H1 (cell line): ENCODE measurements around the gene SPEM3. TPM values are rescaled to one million over a fixed set of nuclear protein-coding genes. Genes with fewer than 3 reads are reported as not detected.

ENCODE experiments used
- polyA plus RNA-seq, 7 experiments: library from polyadenylated mRNA; depleted of rRNA in 3 of 7; stranded (reverse) in 5 of 7; unstranded in 2 of 7; fragments of >200 nt in 5 of 7; fragments of 200-250 nt in 2 of 7; gene quantifications; 1 replicate in 5 of 7; 2 replicates in 1 of 7; 4 replicates in 1 of 7; pipeline versions ENCODE4 v1.2.1 to v1.2.3, GENCODE V29; 2011 to 2013; ENCODE audit warnings: missing spikeins in 2 of 7, mixed read lengths in 2 of 7
- total RNA-seq: library from RNA; stranded (reverse); fragmentation: NEBNext Ultra II Directional; extraction: Animal tissue kit (Norgen Biotek cat#: 25700); gene quantifications from 2 replicates; pipeline ENCODE4 v1.2.1, GENCODE V29; 2021
- TF ChIP-seq, protein P1 (sequence below): IDR thresholded peaks from 2 replicates; pipeline ENCODE4 v1.6.1; 2011; ENCODE audit warnings: low read length, improper control_type of control experiment

Gene SPEM3
- total and polyA plus RNA-seq, 2 of the 8 experiments (the other 6 are each of a cell fraction or from before 2014, with no cell fraction given), result 0.02 TPM; not detected in 1

DNA sequence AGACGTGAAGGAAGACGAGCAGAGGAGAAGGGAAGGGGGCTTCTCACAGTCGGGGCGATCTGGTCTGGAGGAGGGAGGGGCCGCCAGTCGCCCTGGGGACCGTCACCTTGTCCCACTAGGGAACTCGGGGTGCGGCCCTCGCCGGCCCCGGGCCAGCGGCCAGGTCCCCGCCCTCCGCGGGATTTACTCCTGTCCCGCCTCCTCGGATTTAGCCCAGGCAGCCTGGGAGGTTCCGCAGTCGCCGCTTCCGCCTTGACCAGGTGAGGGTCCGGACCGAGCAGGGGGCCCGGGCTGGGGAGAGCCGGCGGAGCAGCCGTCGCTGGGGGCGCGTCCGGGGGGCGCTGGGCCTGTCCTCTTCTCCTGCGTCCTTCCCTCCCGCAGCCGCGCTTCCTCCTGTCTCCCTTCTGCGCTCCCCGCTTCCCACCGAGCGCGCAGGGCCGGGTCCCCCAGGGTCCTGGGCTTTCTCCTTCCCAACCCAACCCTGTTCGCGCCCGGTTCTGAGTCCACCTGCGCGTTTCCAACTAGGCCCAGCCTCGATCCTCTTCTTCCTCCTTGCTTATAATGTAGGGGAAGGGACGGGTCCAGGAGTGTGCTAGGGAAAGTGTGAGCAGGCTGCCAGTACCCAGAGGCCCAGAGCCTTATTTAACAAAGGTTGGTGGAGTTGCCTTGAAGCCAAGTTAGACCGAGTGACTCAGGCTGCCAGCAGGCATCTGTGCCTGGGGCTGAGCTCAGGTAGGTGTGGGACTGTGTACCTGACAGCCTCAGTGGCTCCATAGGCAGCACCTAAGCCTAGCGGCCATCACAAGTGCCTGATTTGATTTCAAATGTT, 47.6 kb upstream of the SPEM3 start, which contains the start of gene TNK1 (continued):
- TF ChIP-seq, protein P1, sequence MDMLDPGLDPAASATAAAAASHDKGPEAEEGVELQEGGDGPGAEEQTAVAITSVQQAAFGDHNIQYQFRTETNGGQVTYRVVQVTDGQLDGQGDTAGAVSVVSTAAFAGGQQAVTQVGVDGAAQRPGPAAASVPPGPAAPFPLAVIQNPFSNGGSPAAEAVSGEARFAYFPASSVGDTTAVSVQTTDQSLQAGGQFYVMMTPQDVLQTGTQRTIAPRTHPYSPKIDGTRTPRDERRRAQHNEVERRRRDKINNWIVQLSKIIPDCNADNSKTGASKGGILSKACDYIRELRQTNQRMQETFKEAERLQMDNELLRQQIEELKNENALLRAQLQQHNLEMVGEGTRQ, result no peak
- TF ChIP-seq, all 59 proteins: peak for 9
